OCI-LY1 (cell line): ENCODE measurements around the gene RPLP2.

ENCODE experiments used
- EZH2 ChIP-seq: fragments of 200-600 bp; sonication (generic), shearing (Covaris generic); IDR thresholded peaks from 2 replicates; pipeline ENCODE4 v1.8.0; 2017; ENCODE audit warnings: borderline replicate concordance, mixed run types, mild to moderate bottlenecking, antibody characterized with exemption, low read length, moderate library complexity, mixed read lengths
- TF ChIP-seq, protein P1 (sequence below): fragments of 200-600 bp; sonication (generic), shearing (Covaris generic); IDR thresholded peaks from 2 replicates; pipeline ENCODE4 v1.5.1; 2017; ENCODE audit warnings: mild to moderate bottlenecking, antibody characterized with exemption, low read length, moderate library complexity, mixed read lengths

DNA sequence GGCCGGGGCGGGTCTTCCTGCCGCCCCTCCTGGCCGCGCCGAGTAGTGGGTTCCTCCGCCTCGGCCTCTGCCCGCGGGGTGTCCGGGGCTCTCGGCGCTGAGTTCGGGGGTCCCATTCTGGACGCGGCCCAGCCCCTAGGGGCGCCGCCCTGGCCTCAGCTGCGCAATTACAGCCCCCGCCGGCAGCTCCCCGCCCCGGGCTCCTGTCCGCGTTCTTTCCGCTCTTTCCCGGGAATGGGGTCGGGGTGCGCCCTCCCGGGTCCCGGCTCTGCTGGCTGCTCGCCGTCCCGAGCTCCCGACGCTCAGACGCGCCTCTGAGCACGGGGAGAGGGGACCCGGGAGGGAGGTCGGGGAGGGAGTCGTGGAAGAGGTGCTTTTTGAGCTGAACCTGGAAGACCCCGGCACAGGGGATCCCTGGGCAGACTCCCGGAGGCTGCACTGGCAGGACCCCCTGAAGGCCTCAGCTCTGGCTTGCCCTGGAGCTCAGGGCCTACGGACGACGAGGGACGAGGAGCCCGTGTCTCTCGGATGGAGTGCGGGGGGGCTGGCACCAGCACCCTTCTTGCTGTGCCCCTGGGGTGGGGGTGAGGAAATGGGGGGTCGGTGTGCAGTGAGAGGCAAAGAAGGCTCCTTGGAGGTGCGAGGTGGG, 33.4 kb downstream of the RPLP2 start:
- TF ChIP-seq, protein P1, sequence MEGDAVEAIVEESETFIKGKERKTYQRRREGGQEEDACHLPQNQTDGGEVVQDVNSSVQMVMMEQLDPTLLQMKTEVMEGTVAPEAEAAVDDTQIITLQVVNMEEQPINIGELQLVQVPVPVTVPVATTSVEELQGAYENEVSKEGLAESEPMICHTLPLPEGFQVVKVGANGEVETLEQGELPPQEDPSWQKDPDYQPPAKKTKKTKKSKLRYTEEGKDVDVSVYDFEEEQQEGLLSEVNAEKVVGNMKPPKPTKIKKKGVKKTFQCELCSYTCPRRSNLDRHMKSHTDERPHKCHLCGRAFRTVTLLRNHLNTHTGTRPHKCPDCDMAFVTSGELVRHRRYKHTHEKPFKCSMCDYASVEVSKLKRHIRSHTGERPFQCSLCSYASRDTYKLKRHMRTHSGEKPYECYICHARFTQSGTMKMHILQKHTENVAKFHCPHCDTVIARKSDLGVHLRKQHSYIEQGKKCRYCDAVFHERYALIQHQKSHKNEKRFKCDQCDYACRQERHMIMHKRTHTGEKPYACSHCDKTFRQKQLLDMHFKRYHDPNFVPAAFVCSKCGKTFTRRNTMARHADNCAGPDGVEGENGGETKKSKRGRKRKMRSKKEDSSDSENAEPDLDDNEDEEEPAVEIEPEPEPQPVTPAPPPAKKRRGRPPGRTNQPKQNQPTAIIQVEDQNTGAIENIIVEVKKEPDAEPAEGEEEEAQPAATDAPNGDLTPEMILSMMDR, result no peak
- TF ChIP-seq EZH2, result no peak
